ENCODE data around the gene CD300H.

DNA sequence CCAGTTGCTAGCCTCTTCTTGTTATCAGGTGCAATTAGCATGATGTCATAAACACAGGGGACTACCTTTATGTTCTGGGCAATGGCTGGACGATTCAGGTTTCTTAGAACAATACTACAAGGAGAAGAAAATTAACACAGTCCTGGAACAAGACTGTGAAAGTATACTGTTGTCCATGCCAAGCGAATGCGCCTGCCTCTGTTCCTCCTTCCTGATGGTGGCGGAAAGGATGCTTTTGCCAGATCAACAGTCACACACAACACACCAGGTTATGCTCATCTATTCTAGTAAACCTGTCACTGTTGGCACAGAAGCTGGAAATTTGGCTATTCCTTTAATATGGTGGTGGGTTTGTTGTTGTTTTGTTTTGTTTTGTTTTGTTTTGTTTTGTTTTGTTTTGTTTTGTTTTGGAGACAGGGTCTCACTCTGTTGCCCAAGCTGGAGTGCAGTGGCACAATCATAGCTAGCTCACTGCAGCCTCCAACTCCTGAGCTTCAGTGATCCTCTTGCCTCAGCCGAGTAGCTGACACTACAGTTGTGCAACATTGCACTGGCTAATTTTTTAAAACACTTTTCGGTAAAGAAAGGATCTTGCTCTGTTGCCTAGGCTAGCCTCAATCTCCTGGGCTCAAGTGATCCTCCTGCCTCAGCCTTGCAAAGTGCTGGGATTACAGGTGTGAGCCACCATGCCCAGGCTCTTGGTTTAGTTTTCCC lies 27.9 kb upstream of the CD300H start:
- TF ChIP-seq, protein P1, sequence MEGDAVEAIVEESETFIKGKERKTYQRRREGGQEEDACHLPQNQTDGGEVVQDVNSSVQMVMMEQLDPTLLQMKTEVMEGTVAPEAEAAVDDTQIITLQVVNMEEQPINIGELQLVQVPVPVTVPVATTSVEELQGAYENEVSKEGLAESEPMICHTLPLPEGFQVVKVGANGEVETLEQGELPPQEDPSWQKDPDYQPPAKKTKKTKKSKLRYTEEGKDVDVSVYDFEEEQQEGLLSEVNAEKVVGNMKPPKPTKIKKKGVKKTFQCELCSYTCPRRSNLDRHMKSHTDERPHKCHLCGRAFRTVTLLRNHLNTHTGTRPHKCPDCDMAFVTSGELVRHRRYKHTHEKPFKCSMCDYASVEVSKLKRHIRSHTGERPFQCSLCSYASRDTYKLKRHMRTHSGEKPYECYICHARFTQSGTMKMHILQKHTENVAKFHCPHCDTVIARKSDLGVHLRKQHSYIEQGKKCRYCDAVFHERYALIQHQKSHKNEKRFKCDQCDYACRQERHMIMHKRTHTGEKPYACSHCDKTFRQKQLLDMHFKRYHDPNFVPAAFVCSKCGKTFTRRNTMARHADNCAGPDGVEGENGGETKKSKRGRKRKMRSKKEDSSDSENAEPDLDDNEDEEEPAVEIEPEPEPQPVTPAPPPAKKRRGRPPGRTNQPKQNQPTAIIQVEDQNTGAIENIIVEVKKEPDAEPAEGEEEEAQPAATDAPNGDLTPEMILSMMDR (IDR thresholded peaks at IDR 0.05; ENCODE audit: insufficient read depth, low read depth, low read length) = no peak
- no peak for TF ChIP-seq EZH2 (IDR thresholded peaks at IDR 0.05; ENCODE audit: insufficient read depth, low read length)
